Fibroblast of villous mesenchyme (primary cell): ENCODE data around the gene KRT77. TPM values are rescaled to one million over a fixed set of nuclear protein-coding genes. Genes with fewer than 3 reads are reported as not detected.
"Not testable (repeated sequence)": the region's sequence is repeated elsewhere in the genome, so short reads cannot be mapped to it uniquely, and the experiment has no call there.

ENCODE experiments used
- DNase-seq: peaks from one replicate; pipeline ENCODE4 v3.0.0-alpha.2; 2010; ENCODE audit warnings: low read depth
- H3K4me3 ChIP-seq: 2 replicates; pipeline ENCODE4 v1.5.1; 2011; ENCODE audit warnings: low read depth, mild to moderate bottlenecking, low read length
- total RNA-seq: library from RNA; depleted of rRNA; stranded (reverse); fragments of >200 nt; gene quantifications from 2 replicates; pipeline ENCODE4 v1.2.3, GENCODE V29; 2012
- TF ChIP-seq, protein P1 (sequence below): IDR thresholded peaks from 2 replicates; pipeline ENCODE4 v1.5.1; 2012; ENCODE audit warnings: low read depth, mild to moderate bottlenecking, low read length; ENCODE audit not compliant: insufficient read depth

The KRT77 gene
- total RNA-seq, 1 donor = not detected

DNA sequence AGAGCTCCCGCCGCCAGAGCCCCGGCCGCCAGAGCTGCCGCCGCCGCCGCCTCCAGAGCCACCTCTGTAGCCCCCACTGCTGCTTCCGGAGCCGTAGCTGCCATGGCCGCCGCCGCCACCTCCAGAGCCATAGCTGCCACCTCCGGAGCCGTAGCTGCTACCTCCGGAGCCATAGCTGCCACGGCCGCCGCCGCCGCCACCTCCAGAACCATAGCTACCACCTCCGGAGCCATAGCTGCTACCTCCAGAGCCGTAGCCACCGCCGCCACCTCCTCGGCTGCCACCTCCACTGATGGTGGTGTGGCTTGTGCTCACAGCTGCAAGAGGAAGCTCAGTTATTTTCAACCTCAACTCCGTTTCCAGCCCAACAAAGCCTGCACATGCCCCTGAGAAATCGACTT lies 28.0 kb downstream of the KRT77 start:
- TF ChIP-seq, protein P1, sequence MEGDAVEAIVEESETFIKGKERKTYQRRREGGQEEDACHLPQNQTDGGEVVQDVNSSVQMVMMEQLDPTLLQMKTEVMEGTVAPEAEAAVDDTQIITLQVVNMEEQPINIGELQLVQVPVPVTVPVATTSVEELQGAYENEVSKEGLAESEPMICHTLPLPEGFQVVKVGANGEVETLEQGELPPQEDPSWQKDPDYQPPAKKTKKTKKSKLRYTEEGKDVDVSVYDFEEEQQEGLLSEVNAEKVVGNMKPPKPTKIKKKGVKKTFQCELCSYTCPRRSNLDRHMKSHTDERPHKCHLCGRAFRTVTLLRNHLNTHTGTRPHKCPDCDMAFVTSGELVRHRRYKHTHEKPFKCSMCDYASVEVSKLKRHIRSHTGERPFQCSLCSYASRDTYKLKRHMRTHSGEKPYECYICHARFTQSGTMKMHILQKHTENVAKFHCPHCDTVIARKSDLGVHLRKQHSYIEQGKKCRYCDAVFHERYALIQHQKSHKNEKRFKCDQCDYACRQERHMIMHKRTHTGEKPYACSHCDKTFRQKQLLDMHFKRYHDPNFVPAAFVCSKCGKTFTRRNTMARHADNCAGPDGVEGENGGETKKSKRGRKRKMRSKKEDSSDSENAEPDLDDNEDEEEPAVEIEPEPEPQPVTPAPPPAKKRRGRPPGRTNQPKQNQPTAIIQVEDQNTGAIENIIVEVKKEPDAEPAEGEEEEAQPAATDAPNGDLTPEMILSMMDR = no peak
- DNase-seq = no peak
- H3K4me3 ChIP-seq = no peak overlapping the region

DNA sequence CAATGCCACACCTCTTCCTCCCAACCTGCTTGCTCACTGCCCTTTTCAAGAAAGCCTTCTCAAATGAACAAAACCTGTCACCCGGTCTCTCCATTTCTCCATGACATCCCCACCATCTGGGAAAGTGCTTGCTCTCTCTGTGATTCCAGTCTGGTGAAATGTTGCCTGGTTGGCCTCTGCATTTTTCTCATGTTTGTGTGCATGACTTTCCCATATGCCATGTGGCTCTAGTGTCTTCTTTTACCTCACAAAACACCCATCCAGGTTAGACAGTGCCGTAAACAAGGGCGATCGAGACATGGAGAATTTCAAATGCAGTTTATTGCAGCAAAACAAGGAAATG lies 28.9 kb downstream of the KRT77 start:
- no peak overlapping the region for H3K4me3 ChIP-seq
- DNase-seq = no peak
- TF ChIP-seq, protein P1 = no peak

DNA sequence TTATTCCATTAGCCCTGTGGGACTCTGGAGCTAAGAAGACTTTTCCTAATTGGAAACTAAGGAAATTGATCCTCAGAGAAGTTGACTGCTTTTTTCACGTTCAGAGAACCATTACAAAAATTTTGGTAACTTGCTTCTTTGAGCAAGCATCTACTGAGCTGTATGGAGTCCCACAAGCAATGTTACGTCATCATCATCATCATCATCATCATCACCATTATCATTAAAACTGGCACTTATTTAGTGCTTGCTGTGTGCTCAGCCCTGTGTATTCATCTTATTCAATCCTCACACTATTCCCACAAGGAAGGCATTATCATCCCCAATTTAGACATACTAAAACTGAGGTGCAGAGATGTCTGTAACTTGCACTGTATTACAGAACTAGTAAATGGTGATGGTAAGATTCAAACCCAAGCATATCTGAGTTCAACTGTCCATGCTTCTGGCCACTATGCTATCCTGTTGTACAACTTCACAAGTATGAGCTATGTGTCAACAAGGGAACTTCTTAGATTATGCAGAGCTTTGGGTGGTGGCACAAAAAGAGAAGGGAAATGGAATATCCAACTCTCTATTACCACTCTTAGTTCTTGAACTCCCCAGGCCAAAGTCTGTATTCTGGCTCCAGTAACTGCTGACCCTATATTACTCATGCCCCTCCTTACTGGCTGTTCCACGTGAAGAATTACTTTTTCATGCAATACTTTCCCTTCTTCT lies 29.5 kb downstream of the KRT77 start:
- H3K4me3 ChIP-seq = no peak overlapping the region
- TF ChIP-seq, protein P1 = no peak
- no peak for DNase-seq

DNA sequence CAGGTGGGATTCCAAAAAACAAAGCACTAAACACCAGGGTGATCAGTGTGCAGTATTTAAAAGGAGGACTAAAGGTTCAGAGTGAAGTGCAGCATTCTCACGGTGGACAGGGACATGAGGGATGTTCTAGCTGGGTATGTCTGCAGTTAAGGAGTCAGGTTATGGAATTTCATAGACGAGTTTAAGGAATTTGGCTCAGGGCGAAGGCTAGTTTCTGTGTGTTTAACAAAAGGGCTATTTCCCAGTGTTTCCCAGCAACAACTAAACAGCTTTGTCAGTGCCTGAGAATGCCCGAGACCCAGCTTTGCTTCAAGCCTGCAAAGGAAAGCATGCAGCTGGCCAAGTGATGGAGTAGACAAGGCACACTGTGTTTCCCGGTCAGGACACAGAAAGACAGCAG lies 30.1 kb downstream of the KRT77 start:
- TF ChIP-seq, protein P1 = no peak
- no peak for DNase-seq
- H3K4me3 ChIP-seq = no peak overlapping the region

DNA sequence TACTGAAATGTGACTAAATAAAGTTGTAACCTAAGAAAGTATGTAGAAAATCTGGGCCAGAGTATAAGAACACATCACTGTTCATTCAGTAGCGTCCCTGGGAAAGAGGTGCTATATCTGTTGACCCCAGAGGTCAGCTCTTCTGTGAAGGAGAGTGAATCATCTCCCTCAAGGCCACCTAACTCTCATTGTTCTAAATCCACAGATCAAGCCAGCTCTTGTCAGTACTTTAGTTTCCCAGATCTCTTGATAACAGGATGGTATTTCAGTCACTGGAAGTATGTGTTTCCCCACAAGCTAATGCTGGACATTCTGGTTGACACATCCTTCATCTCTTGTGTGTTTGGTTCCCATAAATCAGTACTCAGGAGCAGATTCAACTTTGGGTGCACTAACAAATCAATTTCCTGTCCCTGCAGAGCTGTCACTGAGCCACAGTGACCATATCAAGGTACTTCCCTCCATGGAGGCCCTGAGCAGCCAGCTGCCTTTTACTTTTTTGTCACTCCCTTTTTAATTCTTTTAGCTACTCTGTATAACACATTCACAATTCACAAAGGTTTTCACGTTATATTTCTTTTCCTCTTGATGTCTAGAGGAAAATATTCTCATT lies 30.9 kb downstream of the KRT77 start:
- no peak for DNase-seq
- TF ChIP-seq, protein P1 = no peak
- no peak overlapping the region for H3K4me3 ChIP-seq

DNA sequence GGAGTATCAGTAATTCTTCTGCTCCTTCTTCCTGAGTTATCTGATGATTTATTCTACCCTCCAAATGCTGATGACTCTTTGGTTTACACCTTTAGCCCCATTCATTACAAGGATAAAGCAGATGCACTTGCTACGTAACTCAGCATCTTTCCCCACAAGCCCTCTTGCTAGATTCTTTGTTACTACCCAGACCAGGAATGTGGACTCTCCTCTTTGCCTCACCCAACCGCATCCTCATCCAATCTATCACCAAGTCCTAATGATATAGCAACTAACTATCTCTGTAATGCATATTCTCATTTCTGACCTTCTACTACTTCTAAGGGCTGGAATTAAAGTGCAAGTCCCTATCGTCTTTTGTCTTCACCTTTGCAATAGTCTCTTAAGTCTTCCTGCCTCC lies 32.4 kb downstream of the KRT77 start:
- TF ChIP-seq, protein P1 = no peak
- DNase-seq = no peak
- H3K4me3 ChIP-seq = no peak overlapping the region

DNA sequence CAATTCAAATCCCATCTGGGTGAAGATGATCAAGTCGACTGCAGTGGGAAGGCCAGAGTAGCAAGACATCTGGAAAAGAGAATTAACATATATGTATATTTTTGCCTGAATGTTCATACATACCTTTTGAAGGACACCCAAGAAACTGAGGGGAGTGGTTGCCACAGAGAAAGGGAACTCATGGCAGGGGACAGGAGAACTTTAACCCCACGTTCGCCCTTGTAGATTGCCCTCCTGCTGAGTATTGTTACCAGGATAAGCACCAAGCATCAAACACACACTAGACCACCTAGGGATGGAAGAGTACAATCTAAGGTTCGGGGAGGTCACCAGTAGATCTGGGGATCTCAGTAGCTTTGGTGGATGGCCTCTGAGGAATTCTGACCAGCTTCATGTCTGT lies 32.8 kb downstream of the KRT77 start:
- no peak for DNase-seq
- H3K4me3 ChIP-seq = no peak overlapping the region
- TF ChIP-seq, protein P1 = no peak

DNA sequence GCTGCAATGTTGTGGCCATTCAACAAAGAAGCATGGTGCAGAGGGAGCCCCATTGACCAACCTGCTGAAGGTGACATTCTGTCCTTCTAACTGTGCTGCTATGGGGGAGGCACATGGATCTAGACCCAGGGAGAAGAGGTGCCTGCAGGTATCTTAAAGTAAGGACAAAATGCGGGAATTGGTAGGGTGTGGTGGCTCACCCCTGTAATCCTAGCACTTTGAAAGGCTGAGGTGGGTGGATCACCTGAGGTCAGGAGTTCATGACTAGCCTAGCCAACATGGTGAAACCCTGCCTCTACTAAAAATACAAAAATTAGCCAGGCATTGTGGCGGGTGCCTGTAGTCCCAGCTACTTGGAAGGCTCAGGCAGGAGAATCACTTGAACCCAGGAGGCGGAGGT lies 33.4 kb downstream of the KRT77 start:
- DNase-seq, H3K4me3 ChIP-seq: not testable (repeated sequence)
